Astrocyte of the spinal cord (primary cell): ENCODE data around the gene C1orf141.

Experiments used
- DNase-seq: peaks from one replicate; pipeline ENCODE4 v3.0.0; 2011; ENCODE audit warnings: low read depth, low spot score
- H3K4me3 ChIP-seq: 2 replicates; pipeline ENCODE4 v1.5.1; 2011; ENCODE audit warnings: low read depth, mild to moderate bottlenecking, low read length, moderate library complexity
- in situ Hi-C: cut with HindIII; loops from 2 replicates; pipeline ENCODE4 v1.10.0; 2017; ENCODE audit warnings: low sequenced_read_pairs
- TF ChIP-seq, protein P1 (sequence below): IDR thresholded peaks from 2 replicates; pipeline ENCODE4 v1.5.1; 2012; ENCODE audit warnings: low read depth, mild to moderate bottlenecking, low read length, inconsistent platforms

The C1orf141 gene

GRCh38 chr1:67134695-67135094, at the start of gene C1orf141:
Gene C1orf141, minus strand, starts transcription at chr1:67134970. Its CDS starts 7,730 bp downstream, at chr1:67127240.
- in situ Hi-C loops, result no loop called here
- peak; percentile 39 for DNase-seq
- H3K4me3 ChIP-seq, result peak within 1 kb of the TSS; percentile 43

GRCh38 chr1:67175530-67176087, 40.8 kb upstream of the C1orf141 start:
- TF ChIP-seq, protein P1, sequence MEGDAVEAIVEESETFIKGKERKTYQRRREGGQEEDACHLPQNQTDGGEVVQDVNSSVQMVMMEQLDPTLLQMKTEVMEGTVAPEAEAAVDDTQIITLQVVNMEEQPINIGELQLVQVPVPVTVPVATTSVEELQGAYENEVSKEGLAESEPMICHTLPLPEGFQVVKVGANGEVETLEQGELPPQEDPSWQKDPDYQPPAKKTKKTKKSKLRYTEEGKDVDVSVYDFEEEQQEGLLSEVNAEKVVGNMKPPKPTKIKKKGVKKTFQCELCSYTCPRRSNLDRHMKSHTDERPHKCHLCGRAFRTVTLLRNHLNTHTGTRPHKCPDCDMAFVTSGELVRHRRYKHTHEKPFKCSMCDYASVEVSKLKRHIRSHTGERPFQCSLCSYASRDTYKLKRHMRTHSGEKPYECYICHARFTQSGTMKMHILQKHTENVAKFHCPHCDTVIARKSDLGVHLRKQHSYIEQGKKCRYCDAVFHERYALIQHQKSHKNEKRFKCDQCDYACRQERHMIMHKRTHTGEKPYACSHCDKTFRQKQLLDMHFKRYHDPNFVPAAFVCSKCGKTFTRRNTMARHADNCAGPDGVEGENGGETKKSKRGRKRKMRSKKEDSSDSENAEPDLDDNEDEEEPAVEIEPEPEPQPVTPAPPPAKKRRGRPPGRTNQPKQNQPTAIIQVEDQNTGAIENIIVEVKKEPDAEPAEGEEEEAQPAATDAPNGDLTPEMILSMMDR, result no peak
- in situ Hi-C loops, result no loop called here
- no peak for DNase-seq
- H3K4me3 ChIP-seq, result no peak overlapping the region

More at GRCh38 chr1:67134695-67135094, at the start of gene C1orf141:
- TF ChIP-seq, protein P1, result no peak

- in situ Hi-C loops, result no loop called here
- H3K4me3 ChIP-seq, result no peak overlapping the region
- TF ChIP-seq, protein P1, result no peak
- DNase-seq, result no peak
Measured at GRCh38 chr1:67174716-67175284, 40.0 kb upstream of the C1orf141 start.

GRCh38 chr1:67173988-67174387, 39.2 kb upstream of the C1orf141 start:
- TF ChIP-seq, protein P1, result no peak
- no peak overlapping the region for H3K4me3 ChIP-seq
- in situ Hi-C loops, result no loop called here
- DNase-seq, result no peak

DNA sequence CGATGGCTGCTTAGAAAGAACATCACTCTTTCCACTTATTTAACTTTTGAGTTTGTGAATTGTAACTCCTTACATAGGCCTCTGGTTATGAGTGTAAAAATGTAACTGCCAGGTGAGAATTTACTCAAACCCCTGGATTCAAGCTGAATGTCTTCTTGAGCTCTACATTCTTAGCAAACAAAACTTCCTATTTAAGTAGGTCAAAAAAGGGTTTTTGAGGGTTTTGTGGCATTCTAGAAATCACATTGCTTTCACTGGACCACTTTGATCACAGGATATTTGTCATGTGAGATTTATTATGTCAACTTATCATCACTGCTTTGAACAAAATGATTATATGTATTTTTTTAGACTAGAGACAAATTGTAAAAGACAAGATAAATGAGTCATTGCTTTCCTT, 37.2 kb upstream of the C1orf141 start:
- no peak overlapping the region for H3K4me3 ChIP-seq
- TF ChIP-seq, protein P1, result no peak
- DNase-seq, result no peak
- in situ Hi-C loops, result no loop called here

DNA sequence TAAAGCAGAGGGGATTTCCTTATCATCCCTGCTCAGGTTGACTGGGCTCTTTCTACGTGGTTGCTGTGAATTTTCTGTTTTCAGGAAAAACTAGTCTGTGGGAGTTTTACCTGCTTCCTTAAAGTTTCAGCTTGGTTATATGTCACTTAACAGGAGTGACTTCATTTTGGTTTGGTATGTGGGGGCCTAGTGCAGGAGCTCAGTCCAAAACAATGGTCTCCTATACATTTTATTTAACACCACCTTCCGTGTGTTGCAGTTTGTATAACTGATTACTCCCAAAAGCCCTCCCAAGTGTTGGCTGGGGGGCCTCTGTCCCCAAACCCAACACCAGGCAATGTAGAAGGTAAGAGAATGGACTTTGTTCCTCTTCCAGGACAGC, 36.8 kb upstream of the C1orf141 start:
- in situ Hi-C loops, result no loop called here
- no peak overlapping the region for H3K4me3 ChIP-seq
- DNase-seq, result no peak
- TF ChIP-seq, protein P1, result no peak
